Stimulated activated CD8-positive, alpha-beta memory T cell treated with anti-CD3 and anti-CD28 coated beads, Interleukin-15, amount 100 ng/mL, for 1 hour (primary cell): ENCODE results near the gene RABGGTB.
A peak's percentile ranks its signal among the peaks of the same experiment; 100 is the strongest.
"Not testable (repeated sequence)": the region's sequence is repeated elsewhere in the genome, so short reads cannot be mapped to it uniquely, and the experiment has no call there.

Experiments
- DNase-seq: peaks from one replicate; pipeline ENCODE4 v3.0.0-alpha.2; 2020; ENCODE audit warnings: low read depth

The RABGGTB gene

GRCh38 chr1:75785983-75786853 is at the start of gene RABGGTB:
Gene RABGGTB (plus strand): TSS chr1:75786256. CDS start chr1:75786272, 16 bp downstream.
- DNase-seq: peak; percentile 85

- DNase-seq: no peak
Observed at GRCh38 chr1:75742047-75742625, 43.9 kb upstream of the RABGGTB start.

GRCh38 chr1:75745276-75745675 is 40.8 kb upstream of the RABGGTB start:
- no peak for DNase-seq

GRCh38 chr1:75757210-75757609 is 28.8 kb upstream of the RABGGTB start:
- not testable (repeated sequence) for DNase-seq

GRCh38 chr1:75758543-75758942 is 27.5 kb upstream of the RABGGTB start:
- not testable (repeated sequence) for DNase-seq

- DNase-seq: no peak
Observed at GRCh38 chr1:75764057-75764655, 21.9 kb upstream of the RABGGTB start.

DNA sequence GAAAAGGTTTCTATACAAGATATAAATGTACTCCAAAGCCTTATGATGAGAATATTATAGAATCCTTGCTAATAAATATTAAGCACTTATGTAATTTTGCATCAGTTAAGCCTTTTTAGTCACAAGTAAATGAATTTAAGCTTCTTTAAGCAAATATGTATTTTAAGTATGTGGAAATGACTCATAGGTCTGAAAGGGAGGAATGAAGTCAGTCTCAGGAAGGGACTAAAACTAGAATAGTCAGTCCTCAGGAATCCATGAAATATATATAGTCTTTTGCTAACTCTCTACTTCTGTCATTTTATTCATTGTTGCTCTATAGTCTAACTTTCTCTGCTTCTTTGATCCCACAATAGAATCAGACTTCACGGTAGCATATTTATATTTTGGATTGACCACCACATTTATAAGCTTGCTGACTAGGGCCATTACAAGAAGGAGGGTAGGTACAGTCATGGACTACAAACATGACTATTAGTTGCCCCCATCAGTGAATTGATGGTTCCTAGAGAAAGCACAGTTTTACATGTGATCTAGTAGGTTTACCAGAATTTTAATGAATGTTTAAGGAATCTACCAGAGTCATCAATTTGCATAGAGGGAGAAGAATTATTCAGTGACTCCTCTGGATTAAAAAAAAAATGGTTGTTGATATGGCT is 20.2 kb upstream of the RABGGTB start:
- no peak for DNase-seq

DNA sequence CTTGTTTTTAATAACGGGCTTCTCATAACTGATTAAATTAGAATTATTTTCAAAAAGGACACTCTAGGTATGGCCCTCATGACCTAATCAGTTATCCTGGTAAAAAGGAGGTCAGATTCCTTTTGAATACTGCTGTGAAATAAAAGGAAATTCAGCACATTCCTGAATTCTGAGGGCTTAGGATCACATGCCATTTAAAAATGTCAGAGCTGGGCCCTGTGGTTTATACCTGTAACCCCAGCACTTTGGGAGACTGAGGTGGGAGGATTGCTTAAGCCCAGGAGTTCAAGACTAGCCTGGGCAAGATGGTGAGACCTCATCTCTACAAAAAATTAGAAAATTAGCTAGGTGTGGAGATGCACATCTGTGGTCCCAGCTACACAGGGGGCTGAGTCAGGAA is 18.0 kb upstream of the RABGGTB start:
- DNase-seq: no peak

- DNase-seq: no peak
Observed at GRCh38 chr1:75770761-75771160, 15.3 kb upstream of the RABGGTB start.

DNA sequence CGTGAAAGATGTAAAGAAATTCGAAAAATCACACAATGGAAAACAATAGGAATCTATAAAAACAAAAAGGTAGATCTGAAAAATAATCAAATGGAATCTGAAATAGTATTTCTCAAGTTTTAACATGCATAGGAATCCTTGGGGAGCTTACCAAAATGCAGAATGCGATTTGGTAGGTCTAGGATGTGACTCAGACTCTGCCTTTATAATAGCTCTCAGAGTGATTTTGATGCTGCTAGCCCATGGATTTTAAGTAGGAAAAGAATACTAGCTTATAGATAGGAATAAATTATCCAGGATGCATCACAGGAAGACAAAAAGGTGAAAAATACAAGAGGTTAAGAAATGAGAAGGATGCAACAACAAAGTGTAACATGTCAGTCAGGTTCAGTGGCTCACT is 14.1 kb upstream of the RABGGTB start:
- no peak for DNase-seq

GRCh38 chr1:75777812-75778211 is 8.2 kb upstream of the RABGGTB start:
- not testable (repeated sequence) for DNase-seq

DNA sequence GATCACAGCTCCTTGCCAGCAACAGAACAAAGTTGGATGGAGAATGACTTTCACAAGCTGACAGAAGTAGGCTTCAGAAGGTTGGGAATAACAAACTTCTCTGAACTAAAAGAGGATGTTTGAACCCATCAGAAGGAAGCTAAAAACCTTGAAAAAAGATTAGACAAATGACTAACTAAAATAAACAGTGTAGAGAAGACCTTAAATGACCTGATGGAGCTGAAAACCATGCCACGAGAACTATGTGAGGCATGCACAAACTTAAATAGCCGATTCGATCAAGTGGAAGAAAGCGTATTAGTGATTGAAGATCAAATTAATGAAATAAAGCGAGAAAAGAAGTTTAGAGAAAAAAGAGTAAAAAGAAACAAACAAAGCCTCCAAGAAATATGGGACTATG is 7.4 kb upstream of the RABGGTB start:
- DNase-seq: not testable (repeated sequence)

DNA sequence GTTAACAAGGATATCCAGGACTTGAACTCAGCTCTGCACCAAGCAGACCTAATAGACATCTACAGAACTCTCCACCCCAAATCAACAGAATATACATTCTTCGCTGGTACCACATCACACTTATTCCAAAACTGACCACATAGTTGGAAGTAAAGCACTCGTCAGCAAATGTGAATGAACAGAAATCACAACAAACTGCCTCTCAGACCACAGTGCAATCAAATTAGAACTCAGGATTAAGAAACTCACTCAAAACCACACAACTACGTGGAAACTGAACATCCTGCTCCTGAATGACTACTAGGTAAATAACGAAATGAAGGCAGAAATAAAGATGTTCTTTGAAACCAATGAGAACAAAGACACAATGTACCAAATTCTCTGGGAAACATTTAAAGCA is 5.9 kb upstream of the RABGGTB start:
- DNase-seq: not testable (repeated sequence)

DNA sequence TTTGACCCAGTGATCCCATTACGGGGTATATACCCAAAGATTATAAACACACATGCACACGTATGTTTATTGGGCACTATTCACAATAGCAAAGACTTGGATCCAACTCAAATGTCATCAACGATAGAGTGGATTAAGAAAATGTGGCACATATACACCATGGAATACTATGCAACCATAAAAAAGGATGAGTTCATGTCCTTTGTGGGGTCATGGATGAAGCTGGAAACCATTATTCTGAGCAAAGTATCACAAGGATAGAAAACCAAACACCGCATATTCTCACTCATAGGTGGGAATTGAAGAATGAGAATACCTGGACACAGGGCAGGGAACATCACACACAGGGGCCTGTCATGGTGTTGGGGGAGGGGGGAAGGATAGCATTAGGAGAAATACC is 2.1 kb upstream of the RABGGTB start:
- DNase-seq: not testable (repeated sequence)

DNA sequence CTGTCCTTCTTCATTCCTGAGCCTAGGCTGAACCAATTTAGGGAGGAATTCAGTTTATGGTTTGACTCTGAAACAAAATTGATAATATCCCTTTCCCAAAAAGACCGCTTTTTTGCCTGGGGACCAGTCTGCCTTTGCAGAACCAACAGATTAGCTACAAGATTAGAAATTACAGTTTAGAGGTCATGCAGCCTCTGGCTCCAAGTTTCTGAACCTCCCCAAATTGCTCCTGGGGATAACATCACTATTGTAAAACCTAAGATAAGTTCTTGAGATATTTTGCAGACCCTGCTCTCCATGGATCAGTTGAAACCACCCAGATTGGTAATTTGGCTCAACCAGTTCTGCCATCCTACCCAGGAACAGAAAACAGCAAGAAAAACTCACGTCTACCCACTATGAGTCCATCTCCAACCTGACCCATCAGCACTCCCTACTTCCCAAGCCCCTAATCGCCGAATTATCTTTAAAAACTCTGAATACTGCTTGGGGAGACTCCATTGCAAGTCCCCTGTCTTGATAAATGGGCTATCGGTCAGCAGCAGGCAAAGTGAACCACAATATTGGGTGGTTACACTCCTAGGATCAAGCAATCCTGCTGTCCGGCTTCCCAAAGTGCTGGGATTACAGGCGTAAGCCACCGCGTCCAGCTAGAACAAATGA is 605 bp upstream of the RABGGTB start:
- no peak for DNase-seq

GRCh38 chr1:75786901-75787493 is 941 bp downstream of the RABGGTB start:
- DNase-seq: no peak

DNA sequence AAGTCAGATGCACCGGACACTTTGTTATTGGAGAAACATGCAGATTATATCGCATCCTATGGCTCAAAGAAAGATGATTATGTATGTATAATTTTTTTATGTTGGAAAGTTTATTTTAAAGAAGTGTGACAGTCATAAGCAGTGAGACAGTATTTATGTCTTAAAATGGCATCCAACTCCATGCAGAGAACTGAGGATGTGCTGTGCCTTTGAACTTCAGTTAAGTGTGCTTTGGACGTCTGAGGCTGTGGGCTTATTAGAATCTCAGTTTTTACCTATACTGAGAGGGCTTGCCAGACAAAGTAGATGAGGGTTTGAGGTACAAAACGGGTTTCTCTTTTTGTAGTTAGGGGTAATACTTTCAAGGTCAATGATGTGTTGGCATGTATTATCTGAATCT is 1.5 kb downstream of the RABGGTB start:
- DNase-seq: no peak

DNA sequence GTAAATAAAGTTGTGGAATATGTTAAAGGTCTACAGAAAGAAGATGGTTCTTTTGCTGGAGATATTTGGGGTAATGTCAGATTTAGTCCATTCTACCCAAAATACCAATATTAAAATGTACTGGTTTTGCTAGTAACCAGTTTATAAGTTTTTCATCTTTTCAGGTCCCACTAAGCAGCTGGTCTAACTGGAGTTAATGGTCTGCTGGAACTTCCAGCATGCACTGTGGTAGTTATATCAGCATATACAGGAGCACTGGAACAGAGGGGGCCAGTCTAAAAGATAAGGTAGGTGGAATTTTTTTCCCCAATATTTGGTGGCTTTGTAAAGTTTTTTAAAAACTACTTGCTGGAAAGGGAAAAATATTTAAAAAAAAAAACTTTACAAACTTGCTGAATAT is 3.9 kb downstream of the RABGGTB start:
- DNase-seq: no peak

DNA sequence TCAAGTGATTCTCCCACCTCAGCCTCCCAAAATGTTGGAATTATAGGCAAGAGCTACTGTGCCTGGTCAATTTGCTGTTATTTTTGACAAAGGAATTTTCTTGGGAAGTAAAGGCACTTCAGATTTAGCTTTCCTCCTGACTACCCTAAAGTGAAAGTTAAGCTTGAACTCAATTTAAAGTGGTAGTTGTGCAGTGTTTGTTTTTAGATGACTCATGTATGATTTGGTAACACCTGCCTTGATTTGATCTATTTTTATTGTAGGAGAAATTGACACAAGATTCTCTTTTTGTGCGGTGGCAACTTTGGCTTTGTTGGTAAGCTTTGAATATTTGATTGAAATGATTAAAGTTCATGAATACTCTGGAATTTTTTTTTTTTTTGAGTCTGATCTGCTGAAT is 5.0 kb downstream of the RABGGTB start:
- DNase-seq: no peak

DNA sequence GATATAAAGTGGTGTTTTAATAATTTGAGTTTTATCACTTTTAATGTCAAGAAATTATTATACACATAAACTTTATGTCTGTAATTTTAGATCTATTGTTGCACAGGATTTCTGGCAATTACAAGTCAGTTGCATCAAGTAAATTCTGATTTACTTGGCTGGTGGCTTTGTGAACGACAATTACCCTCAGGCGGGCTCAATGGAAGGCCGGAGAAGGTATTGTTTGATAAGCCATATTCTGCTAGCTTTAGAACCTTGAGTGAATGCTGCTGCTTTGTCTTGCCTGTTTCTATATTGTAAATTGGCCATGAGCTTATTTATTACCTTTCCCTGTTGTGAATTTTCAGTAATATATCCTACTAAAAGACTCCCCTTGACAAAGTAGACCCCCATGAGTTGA is 6.0 kb downstream of the RABGGTB start:
- DNase-seq: no peak

DNA sequence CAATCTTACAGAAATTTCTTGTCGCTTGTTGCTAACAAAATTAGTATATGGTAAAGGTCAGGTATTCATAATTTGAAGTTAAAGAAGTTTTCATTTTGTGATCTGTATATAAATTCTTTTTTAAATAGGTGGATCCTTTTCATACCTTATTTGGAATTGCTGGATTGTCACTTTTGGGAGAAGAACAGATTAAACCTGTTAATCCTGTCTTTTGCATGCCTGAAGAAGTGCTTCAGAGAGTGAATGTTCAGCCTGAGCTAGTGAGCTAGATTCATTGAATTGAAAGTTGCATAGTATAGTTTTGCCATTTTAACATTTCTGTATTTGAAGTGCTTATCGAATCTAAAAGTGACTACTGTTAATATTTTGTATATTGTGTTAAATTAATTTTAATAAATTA is 8.3 kb downstream of the RABGGTB start:
- no peak for DNase-seq

DNA sequence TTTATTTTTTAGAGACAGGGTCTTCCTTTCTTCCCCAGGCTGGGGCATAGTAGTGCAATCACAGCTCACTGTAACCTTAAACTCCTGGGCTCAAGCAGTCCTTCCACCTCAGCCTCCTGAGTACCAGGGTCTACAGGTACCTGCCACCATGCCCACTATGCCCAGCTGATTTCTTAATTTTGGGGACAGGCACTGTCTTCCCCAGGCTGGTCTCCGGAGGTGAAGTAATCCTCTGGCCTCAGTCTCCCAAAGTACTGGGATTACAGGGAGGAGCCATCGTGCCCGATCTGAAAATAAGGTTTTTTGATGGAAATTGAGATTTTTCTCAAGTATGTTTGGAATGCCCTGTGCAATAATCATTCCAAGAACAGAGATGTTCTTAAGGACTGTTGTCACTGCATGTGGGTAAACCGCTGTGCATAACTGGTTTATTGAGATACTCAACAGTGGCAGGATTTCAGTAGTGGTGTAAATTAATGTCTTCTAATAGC is 9.7 kb downstream of the RABGGTB start:
- no peak for DNase-seq
